GM08714 (cell line): Measurements from ENCODE around the gene NOSIP.

Source experiments
- H3K4me3 ChIP-seq: fragments of 200-500 bp; sonication (Bioruptor generic); 2 replicates; pipeline ENCODE4 v1.5.1; 2014; ENCODE audit warnings: mild to moderate bottlenecking, low read length, inconsistent platforms
- ZNF274 ChIP-seq: IDR thresholded peaks from 2 replicates; pipeline ENCODE4 v1.6.1; 2012; ENCODE audit warnings: mild to moderate bottlenecking, low read depth, low read length

The NOSIP gene

GRCh38 chr19:49507803-49508494, 72.4 kb downstream of the NOSIP start:
- no peak for TF ChIP-seq ZNF274
- H3K4me3 ChIP-seq: no peak overlapping the region

GRCh38 chr19:49506575-49507105, 73.7 kb downstream of the NOSIP start:
- no peak for TF ChIP-seq ZNF274
- H3K4me3 ChIP-seq: no peak overlapping the region
